Stimulated activated CD4-positive, alpha-beta T cell treated with anti-CD3 and anti-CD28 coated beads, Interleukin-4, amount 100 ng/mL, for 1 hour (primary cell): ENCODE results near the gene RHBG.
"Not testable (repeated sequence)": the region's sequence is repeated elsewhere in the genome, so short reads cannot be mapped to it uniquely, and the experiment has no call there.

ENCODE experiments used
- DNase-seq: peaks from one replicate; pipeline ENCODE4 v3.0.0-alpha.2; 2020

Gene RHBG

GRCh38 chr1:156365754-156366153 is 3.3 kb upstream of the RHBG start:
- no peak for DNase-seq

GRCh38 chr1:156366378-156367166 is 2.4 kb upstream of the RHBG start:
- no peak for DNase-seq

- DNase-seq, result no peak
Measured at GRCh38 chr1:156367383-156368156, 1.4 kb upstream of the RHBG start.

GRCh38 chr1:156368157-156368658 is 803 bp upstream of the RHBG start:
- no peak for DNase-seq

GRCh38 chr1:156369685-156370286 is 775 bp downstream of the RHBG start:
- DNase-seq, result not testable (repeated sequence)

GRCh38 chr1:156371553-156372264 is 2.7 kb downstream of the RHBG start:
- no peak for DNase-seq

- DNase-seq, result no peak
Measured at GRCh38 chr1:156372265-156372586, 3.2 kb downstream of the RHBG start.

GRCh38 chr1:156372876-156373275 is 3.9 kb downstream of the RHBG start:
- DNase-seq, result no peak

GRCh38 chr1:156373546-156373945 is 4.5 kb downstream of the RHBG start:
- no peak for DNase-seq

GRCh38 chr1:156376146-156376545 is 7.1 kb downstream of the RHBG start:
- no peak for DNase-seq

- no peak for DNase-seq
Measured at GRCh38 chr1:156376958-156377919, 8.2 kb downstream of the RHBG start.

- DNase-seq, result no peak
Measured at GRCh38 chr1:156378557-156378956, 9.5 kb downstream of the RHBG start.

GRCh38 chr1:156379420-156380165 is 10.6 kb downstream of the RHBG start:
- DNase-seq, result no peak

- no peak for DNase-seq
Measured at GRCh38 chr1:156382561-156382960, 13.6 kb downstream of the RHBG start.

- DNase-seq, result peak; percentile 65
Measured at GRCh38 chr1:156383023-156383422, 14.0 kb downstream of the RHBG start.

GRCh38 chr1:156384007-156384406 is 15.0 kb downstream of the RHBG start:
- no peak for DNase-seq

GRCh38 chr1:156384658-156385057 is 15.6 kb downstream of the RHBG start:
- DNase-seq, result no peak

GRCh38 chr1:156385534-156386031 is 16.6 kb downstream of the RHBG start:
- DNase-seq, result peak; percentile 72

- DNase-seq, result no peak
Measured at GRCh38 chr1:156386134-156386901, 17.3 kb downstream of the RHBG start.
